DOHH2 (cell line): ENCODE measurements around the gene SMAD2.

ENCODE experiments used
- H3F3A ChIP-seq: fragments of 200-600 bp; sonication (generic), shearing (Covaris generic); 2 replicates; pipeline ENCODE4 v1.6.0; 2016; ENCODE audit warnings: antibody characterized with exemption, mild to moderate bottlenecking; ENCODE audit not compliant: control insufficient read depth, insufficient read depth
- H3K27ac ChIP-seq: fragments of 200-600 bp; sonication (generic); 2 replicates; pipeline ENCODE4 v1.5.1; 2014; ENCODE audit warnings: low read depth, mild to moderate bottlenecking, low read length, moderate library complexity
- H3K27me3 ChIP-seq: fragments of 200-600 bp; sonication (generic); 2 replicates; pipeline ENCODE4 v1.6.1; 2014; ENCODE audit warnings: mild to moderate bottlenecking, low read length, mixed read lengths; ENCODE audit not compliant: control insufficient read depth
- H3K36me3 ChIP-seq: fragments of 200-600 bp; sonication (generic); 2 replicates; pipeline ENCODE4 v1.6.1; 2014; ENCODE audit warnings: mild to moderate bottlenecking, low read length, moderate library complexity, mixed read lengths; ENCODE audit not compliant: control insufficient read depth
- H3K4me1 ChIP-seq: fragments of 200-600 bp; sonication (generic); 2 replicates; pipeline ENCODE4 v1.6.1; 2014; ENCODE audit warnings: mild to moderate bottlenecking, low read length, mixed read lengths; ENCODE audit not compliant: control insufficient read depth
- H3K4me2 ChIP-seq: fragments of 200-600 bp; sonication (generic); 2 replicates; pipeline ENCODE4 v1.6.0; 2014; ENCODE audit warnings: mild to moderate bottlenecking, low read length, moderate library complexity
- H3K4me3 ChIP-seq: fragments of 200-600 bp; sonication (generic); 2 replicates; pipeline ENCODE4 v1.5.1; 2014; ENCODE audit warnings: mild to moderate bottlenecking, low read length, mixed read lengths
- H3K79me2 ChIP-seq: fragments of 200-600 bp; sonication (generic); 2 replicates; pipeline ENCODE4 v1.6.1; 2014; ENCODE audit warnings: mild to moderate bottlenecking, low read length, mixed read lengths; ENCODE audit not compliant: control insufficient read depth
- H3K9me2 ChIP-seq: fragments of 200-600 bp; sonication (generic); replicated peaks from 2 replicates; pipeline ENCODE4 v1.6.1; 2014; ENCODE audit warnings: mild to moderate bottlenecking, low read length, mixed read lengths; ENCODE audit not compliant: control insufficient read depth
- H3K9me3 ChIP-seq: fragments of 200-600 bp; sonication (generic); 2 replicates; pipeline ENCODE4 v1.6.1; 2014; ENCODE audit warnings: antibody characterized with exemption, low read length, mixed read lengths; ENCODE audit not compliant: control insufficient read depth, insufficient read depth
- H4K20me1 ChIP-seq: fragments of 200-600 bp; sonication (generic); 2 replicates; pipeline ENCODE4 v1.6.0; 2014; ENCODE audit warnings: low read depth, mild to moderate bottlenecking, antibody characterized with exemption, low read length, moderate library complexity; ENCODE audit not compliant: control insufficient read depth, insufficient read depth
- EZH2phosphoT487 ChIP-seq: fragments of 200-600 bp; sonication (generic); IDR thresholded peaks from 2 replicates; pipeline ENCODE4 v1.6.1; 2017; ENCODE audit warnings: borderline replicate concordance, mild to moderate bottlenecking, antibody characterized with exemption, low read length, moderate library complexity, mixed read lengths
- TF ChIP-seq, protein P1 (sequence below): fragments of 200-600 bp; sonication (generic); IDR thresholded peaks from one replicate; pipeline ENCODE4 v1.5.1; 2014; ENCODE audit warnings: antibody characterized with exemption, mild to moderate bottlenecking, low read depth, low read length; ENCODE audit not compliant: poor library complexity, severe bottlenecking

SMAD2 gene

DNA sequence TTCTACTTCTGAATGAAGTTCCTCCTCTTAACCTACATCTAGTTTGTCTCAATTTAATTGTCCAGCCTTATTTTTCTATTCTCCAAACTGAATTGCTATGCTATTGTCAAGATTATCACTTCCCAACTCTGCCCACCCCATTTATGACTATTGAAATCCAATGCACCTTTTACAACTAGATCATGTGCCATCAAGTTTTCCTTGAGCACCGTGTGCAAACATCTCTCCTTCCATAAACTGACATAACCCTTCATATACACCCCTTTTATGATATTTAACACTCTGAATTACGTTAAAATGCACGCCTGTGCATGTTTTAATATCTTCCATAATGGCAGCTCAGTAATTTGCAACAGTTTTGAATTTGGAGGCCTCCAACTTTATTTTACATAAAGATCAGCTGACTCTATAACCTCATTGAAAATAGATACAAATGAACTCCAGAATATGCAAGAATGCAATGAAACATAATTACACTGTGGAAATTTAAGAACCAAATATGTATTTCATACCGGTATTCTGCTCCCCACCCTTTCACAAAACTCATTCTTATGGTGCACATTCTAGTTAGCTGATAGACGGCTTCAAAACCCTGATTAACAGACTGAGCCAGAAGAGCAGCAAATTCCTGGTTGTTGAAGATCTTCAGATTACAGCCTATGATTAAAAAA is 85.5 kb downstream of the SMAD2 start:
- peaks cover 78% of the 10 kb centered on the region for H3K36me3 ChIP-seq

GRCh38 chr18:47842836-47843235 is 87.6 kb downstream of the SMAD2 start:
- no peak overlapping the region for H3K27ac ChIP-seq
- H3F3A ChIP-seq: no peaks in the 10 kb centered on the region
- no peak overlapping the region for H3K4me2 ChIP-seq
- H3K9me2 ChIP-seq: no peaks in the 10 kb centered on the region
- H4K20me1 ChIP-seq: no peaks in the 10 kb centered on the region
- peaks cover 86% of the 10 kb centered on the region for H3K36me3 ChIP-seq
- H3K9me3 ChIP-seq: no peaks in the 10 kb centered on the region
- H3K4me3 ChIP-seq: no peak overlapping the region
- no peaks in the 10 kb centered on the region for H3K27me3 ChIP-seq
- no peaks in the 10 kb centered on the region for H3K79me2 ChIP-seq
- TF ChIP-seq, protein P1, sequence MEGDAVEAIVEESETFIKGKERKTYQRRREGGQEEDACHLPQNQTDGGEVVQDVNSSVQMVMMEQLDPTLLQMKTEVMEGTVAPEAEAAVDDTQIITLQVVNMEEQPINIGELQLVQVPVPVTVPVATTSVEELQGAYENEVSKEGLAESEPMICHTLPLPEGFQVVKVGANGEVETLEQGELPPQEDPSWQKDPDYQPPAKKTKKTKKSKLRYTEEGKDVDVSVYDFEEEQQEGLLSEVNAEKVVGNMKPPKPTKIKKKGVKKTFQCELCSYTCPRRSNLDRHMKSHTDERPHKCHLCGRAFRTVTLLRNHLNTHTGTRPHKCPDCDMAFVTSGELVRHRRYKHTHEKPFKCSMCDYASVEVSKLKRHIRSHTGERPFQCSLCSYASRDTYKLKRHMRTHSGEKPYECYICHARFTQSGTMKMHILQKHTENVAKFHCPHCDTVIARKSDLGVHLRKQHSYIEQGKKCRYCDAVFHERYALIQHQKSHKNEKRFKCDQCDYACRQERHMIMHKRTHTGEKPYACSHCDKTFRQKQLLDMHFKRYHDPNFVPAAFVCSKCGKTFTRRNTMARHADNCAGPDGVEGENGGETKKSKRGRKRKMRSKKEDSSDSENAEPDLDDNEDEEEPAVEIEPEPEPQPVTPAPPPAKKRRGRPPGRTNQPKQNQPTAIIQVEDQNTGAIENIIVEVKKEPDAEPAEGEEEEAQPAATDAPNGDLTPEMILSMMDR: no peak
- no peak for TF ChIP-seq EZH2phosphoT487
- no peaks in the 10 kb centered on the region for H3K4me1 ChIP-seq

More for the DNA sequence above, 85.5 kb downstream of the SMAD2 start:
- Histone ChIP-seq H3K27ac (no peak overlapping the region), H3K4me1 (no peaks in the 10 kb centered on the region), H4K20me1 (no peaks in the 10 kb centered on the region), H3K9me3 (no peaks in the 10 kb centered on the region), H3K4me3 (no peak overlapping the region), H3F3A (no peaks in the 10 kb centered on the region), H3K4me2 (no peak overlapping the region), H3K27me3 (no peaks in the 10 kb centered on the region), H3K79me2 (no peaks in the 10 kb centered on the region), H3K9me2 (no peaks in the 10 kb centered on the region)
- TF ChIP-seq, protein P1: no peak
- no peak for TF ChIP-seq EZH2phosphoT487

DNA sequence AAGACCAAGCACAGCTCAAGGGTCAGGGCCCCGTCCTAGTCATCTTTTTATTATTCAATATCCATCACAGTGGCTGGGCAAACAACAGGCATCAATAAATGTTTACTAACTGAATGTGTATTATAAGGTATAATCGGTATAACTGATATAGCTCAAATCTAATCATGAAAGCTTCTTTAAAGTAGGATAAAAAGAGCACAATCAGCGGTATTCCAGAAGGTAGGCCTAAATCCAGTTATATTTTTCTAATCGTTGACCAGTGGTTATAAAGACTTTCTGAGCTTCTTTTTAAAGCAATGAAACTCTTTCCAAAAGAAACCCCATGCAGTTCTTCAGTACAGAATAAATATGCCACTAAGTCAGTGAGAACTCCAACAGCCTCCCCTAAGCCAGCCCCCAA is 92.1 kb downstream of the SMAD2 start:
- Histone ChIP-seq H3K4me2 (no peak overlapping the region), H3K4me3 (no peak overlapping the region), H4K20me1 (no peaks in the 10 kb centered on the region), H3K27ac (no peak overlapping the region), H3K79me2 (no peaks in the 10 kb centered on the region), H3K9me2 (no peaks in the 10 kb centered on the region), H3K4me1 (no peaks in the 10 kb centered on the region), H3K9me3 (no peaks in the 10 kb centered on the region), H3K27me3 (no peaks in the 10 kb centered on the region), H3K36me3 (peaks cover 53% of the 10 kb centered on the region), H3F3A (no peaks in the 10 kb centered on the region)
- TF ChIP-seq EZH2phosphoT487: no peak
- TF ChIP-seq, protein P1: no peak
